Pancreas (tissue), 10 donors: ENCODE results near the gene RPRD1A. TPM values are rescaled to one million over a fixed set of nuclear protein-coding genes. Genes with fewer than 3 reads are reported as not detected.

Source experiments
- ATAC-seq, 4 donors: fragments of 200-7000 bp; cut with Tn5 transposase; one replicate each; pipeline versions ENCODE4 v1.8.0 to v1.9.1; 2020; ENCODE audit warnings: mild to moderate bottlenecking in 4 of 4, moderate library complexity in 4 of 4
- DNase-seq, 6 donors: peaks; one replicate each; pipeline ENCODE4 v3.0.0-alpha.2; 2020
- FAIRE-seq: peaks from 2 replicates; lab custom pipeline; 2012; peaks lifted over from hg19 to GRCh38; lab: Jason Lieb, UNC
- H3K27ac ChIP-seq, 4 donors: fragments of 200-600 bp; sonication (generic); 1 replicate in 3 of 4; 2 replicates in 1 of 4; pipeline versions ENCODE4 v1.5.0 to v1.8.0; 2020
- H3K27me3 ChIP-seq, 4 donors: fragments of 200-600 bp; one replicate each; pipeline ENCODE4 v1.8.0; 2021
- H3K36me3 ChIP-seq, 3 donors: fragments of 200-600 bp; sonication (generic) in 1 of 3; one replicate each; pipeline versions ENCODE4 v1.5.0 to v1.8.0; 2020 to 2021
- H3K4me1 ChIP-seq, 3 donors: fragments of 200-600 bp; one replicate each; pipeline ENCODE4 v1.8.0; 2021
- H3K4me3 ChIP-seq, 4 donors: fragments of 200-600 bp; sonication (generic) in 2 of 4; one replicate each; pipeline versions ENCODE4 v1.5.0 to v1.8.0; 2020 to 2021
- H3K9me3 ChIP-seq, 4 donors: fragments of 200-600 bp; one replicate each; pipeline ENCODE4 v1.8.0; 2021
- CTCF ChIP-seq, 4 donors: fragments of 200-600 bp; sonication (generic) in 3 of 4; IDR thresholded peaks; one replicate each; pipeline versions ENCODE4 v1.5.0 to v1.8.0; 2021; ENCODE audit warnings: antibody characterized with exemption in 4 of 4
- WGBS, 2 donors: extraction: QIAGEN DNeasy Blood & Tissue Kit; methylation state at CpG; one replicate each; pipeline ENCODE4 v1.1.7; 2013; 5-methylcytosine and 5-hydroxymethylcytosine counted together
- intact Hi-C, 3 donors: fragments of 100-400 bp; cut with DNase I; formaldehyde crosslinking; loops; one replicate each; pipeline versions ENCODE4 v1.11.1 to v1.14.2; 2022
- polyA plus RNA-seq, 2 donors: library from polyadenylated mRNA; stranded (reverse); fragments of 200-250 nt; gene quantifications; one replicate each; pipeline ENCODE4 v1.2.3, GENCODE V29; 2013
- total RNA-seq, 6 donors: library from RNA; stranded (reverse); fragmentation: NEBNext Ultra II Directional in 4 of 6; extraction: Animal tissue kit (Norgen Biotek cat#: 25700) in 4 of 6; gene quantifications; one replicate each; pipeline versions ENCODE4 v1.2.1 to v1.2.4, GENCODE V29; 2021 to 2023
- donor health status: healthy with polysubstance abuse.
- donor health status: DM: no; HTN: no; CAD: no; lungs with moderate emphysema.
- donor health status: DM: no; HTN: no; CAD: no.
- donor health status: control.
- donor health status: control.
- donor health status: Bipolar disorder and iron deficiency.
- donor health status: DM: yes; HTN: yes; CAD: no.
- donor health status: DM: no; HTN: no; CAD: no.
- donor health status: DM: no; HTN: no; CAD: no.
- donor health status: DM: yes; HTN: yes; CAD: no.

Gene RPRD1A
- total and polyA plus RNA-seq, 8 donors = 14.0 to 30.9 (median 21.9) TPM

DNA sequence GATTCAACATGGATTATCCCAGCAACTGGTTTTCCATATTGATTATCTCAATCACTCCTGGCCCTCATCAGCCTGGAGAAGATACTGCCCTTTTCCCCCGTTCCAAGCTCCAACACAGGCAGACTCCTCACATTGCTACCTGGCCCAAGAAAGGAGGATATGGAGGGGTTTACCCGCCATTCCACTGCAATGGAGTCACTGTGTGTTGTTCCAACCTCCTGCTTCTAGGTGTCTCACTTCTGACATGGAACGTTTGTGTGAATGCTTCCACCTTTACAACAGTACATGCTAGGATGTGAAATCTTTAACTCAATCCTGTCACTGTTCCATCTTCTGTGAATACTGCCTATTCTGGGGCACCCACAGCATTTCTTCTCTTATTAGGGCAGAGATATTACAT, 58.1 kb downstream of the RPRD1A start:
- intact Hi-C loops = no loop called here
- WGBS, 2 donors = 72 to 73% methylated on average over 3 of the region's 3 CpGs
- FAIRE-seq (no peak), ATAC-seq (no peak), DNase-seq (no peak)
- Histone ChIP-seq H3K36me3 (no peaks in the 10 kb centered on the region), H3K27ac (no peak overlapping the region), H3K27me3 (no peaks in the 10 kb centered on the region), H3K4me1 (no peaks in the 10 kb centered on the region), H3K9me3 (no peaks in the 10 kb centered on the region), H3K4me3 (no peak overlapping the region)
- no peak for TF ChIP-seq CTCF (IDR thresholded peaks at IDR 0.05)

- TF ChIP-seq CTCF (IDR thresholded peaks at IDR 0.05) = no peak
- H3K4me3 ChIP-seq = no peak overlapping the region
- no peaks in the 10 kb centered on the region for H3K9me3 ChIP-seq
- intact Hi-C loops = no loop called here
- no peaks in the 10 kb centered on the region for H3K27me3 ChIP-seq
- no peaks in the 10 kb centered on the region for H3K36me3 ChIP-seq
- DNase-seq (no peak), ATAC-seq (no peak), FAIRE-seq (no peak)
- 96 to 99% methylated on average over 2 of the region's 2 CpGs for WGBS, 2 donors
- H3K4me1 ChIP-seq = no peaks in the 10 kb centered on the region
- no peak overlapping the region for H3K27ac ChIP-seq
Observed at GRCh38 chr18:36006997-36007396, 60.4 kb downstream of the RPRD1A start.

GRCh38 chr18:35999925-36000324, 67.4 kb downstream of the RPRD1A start:
- no peak for TF ChIP-seq CTCF (IDR thresholded peaks at IDR 0.05)
- WGBS, 2 donors = 35 to 43% methylated on average over 1 of the region's 1 CpG
- no peaks in the 10 kb centered on the region for H3K4me1 ChIP-seq
- FAIRE-seq (no peak), ATAC-seq (no peak), DNase-seq (no peak)
- H3K4me3 ChIP-seq = no peak overlapping the region
- H3K9me3 ChIP-seq = no peaks in the 10 kb centered on the region
- no peaks in the 10 kb centered on the region for H3K27me3 ChIP-seq
- intact Hi-C loops = no loop called here
- H3K36me3 ChIP-seq = no peaks in the 10 kb centered on the region
- H3K27ac ChIP-seq = no peak overlapping the region

GRCh38 chr18:35998967-35999366, 68.4 kb downstream of the RPRD1A start:
- no peak for FAIRE-seq
- 53 to 68% methylated on average over 1 of the region's 1 CpG for WGBS, 2 donors

More at GRCh38 chr18:35998967-35999366, 68.4 kb downstream of the RPRD1A start:
- no peak for ATAC-seq
- Histone ChIP-seq H3K36me3 (no peaks in the 10 kb centered on the region), H3K9me3 (no peaks in the 10 kb centered on the region), H3K27me3 (no peaks in the 10 kb centered on the region), H3K27ac (no peak overlapping the region), H3K4me1 (no peaks in the 10 kb centered on the region), H3K4me3 (no peak overlapping the region)
- no peak for DNase-seq
- intact Hi-C loops = no loop called here
- peak in 1 of 4 donors; percentile 22 for TF ChIP-seq CTCF (IDR thresholded peaks at IDR 0.05)
